Endothelial cell of umbilical vein (primary cell): ENCODE data around the gene DCPS. TPM values are rescaled to one million over a fixed set of nuclear protein-coding genes. Genes with fewer than 3 reads are reported as not detected.

Source experiments
- BruUV-seq: library from RNA; stranded (reverse); fragments of 400-500 nt; replicated peaks from 2 replicates; lab custom pipeline; 2021; lab: Mats Ljungman, UMichigan
- CTCF ChIA-PET: fragments of 300-600, 350-600 bp; sonication (Branson Sonifier 250); formaldehyde crosslinking; loops from one replicate; lab custom pipeline; 2021; ENCODE audit warnings: antibody characterized with exemption, inconsistent platforms; lab: Charles Lee
- POLR2A ChIA-PET: fragments of 300-600, 350-600 bp; sonication (Branson Sonifier 250); formaldehyde crosslinking; loops from one replicate; lab custom pipeline; 2021; ENCODE audit warnings: antibody characterized with exemption, inconsistent platforms; lab: Charles Lee
- DNase-seq: peaks from one replicate; pipeline ENCODE4 v3.0.0-alpha.2; 2011; ENCODE audit warnings: low read depth, low spot score
- FAIRE-seq: peaks from 2 replicates; lab custom pipeline; 2011; peaks lifted over from hg19 to GRCh38; lab: Jason Lieb, UNC
- H2AFZ ChIP-seq: 2 replicates; pipeline ENCODE4 v1.6.0; 2012; ENCODE audit warnings: low read depth, low read length, control low read depth, inconsistent platforms
- H3K27ac ChIP-seq: 2 replicates; pipeline ENCODE4 v1.5.1; 2011; ENCODE audit warnings: low read depth, mild to moderate bottlenecking, control low read depth, low read length, moderate library complexity; ENCODE audit not compliant: insufficient read depth
- H3K27me3 ChIP-seq, 2 experiments: 2 replicates each; pipeline versions ENCODE4 v1.6.0 to v1.6.1; 2011; ENCODE audit warnings: low read length in 2 of 2, mixed read lengths in 1 of 2; ENCODE audit not compliant: control insufficient read depth in 2 of 2, insufficient read depth in 2 of 2
- H3K36me3 ChIP-seq, 2 experiments: 2 replicates in 1 of 2; 3 replicates in 1 of 2; pipeline ENCODE4 v1.5.1; 2011; ENCODE audit warnings: low read length in 2 of 2, mild to moderate bottlenecking in 1 of 2, moderate library complexity in 1 of 2; ENCODE audit not compliant: control insufficient read depth in 2 of 2, insufficient read depth in 2 of 2; ENCODE audit errors: extremely low read depth in 1 of 2
- H3K4me1 ChIP-seq: 3 replicates; pipeline ENCODE4 v1.5.1; 2011; ENCODE audit warnings: mild to moderate bottlenecking, low read length; ENCODE audit not compliant: control insufficient read depth, insufficient read depth; ENCODE audit errors: extremely low read depth
- H3K4me2 ChIP-seq: 2 replicates; pipeline ENCODE4 v1.6.1; 2011; ENCODE audit warnings: low read length, control low read depth, mixed read lengths; ENCODE audit not compliant: insufficient read depth
- H3K4me3 ChIP-seq, 3 experiments: fragments of 200-600 bp in 1 of 3; sonication (generic), shearing (Covaris generic) in 1 of 3; replicated peaks in 1 of 3; 2 replicates each; pipeline ENCODE4 v1.5.1; 2011 to 2016; ENCODE audit warnings: control low read depth in 3 of 3, low read length in 3 of 3, mild to moderate bottlenecking in 2 of 3, inconsistent platforms in 1 of 3, low read depth in 1 of 3, moderate library complexity in 1 of 3; ENCODE audit not compliant: insufficient read depth in 1 of 3
- H3K79me2 ChIP-seq: 2 replicates; pipeline ENCODE4 v1.6.0; 2012; ENCODE audit warnings: low read length, inconsistent platforms; ENCODE audit not compliant: control insufficient read depth, insufficient read depth
- H3K9ac ChIP-seq: replicated peaks from 2 replicates; pipeline ENCODE3; 2011; ENCODE audit warnings: low read length, control low read depth; ENCODE audit not compliant: insufficient read depth; ENCODE audit errors: extremely low read depth
- H3K9me1 ChIP-seq: replicated peaks from 3 replicates; pipeline ENCODE4 v1.6.0; 2011; ENCODE audit warnings: mild to moderate bottlenecking, low read length; ENCODE audit not compliant: control insufficient read depth, insufficient read depth; ENCODE audit errors: extremely low read depth
- H3K9me3 ChIP-seq: replicated peaks from 2 replicates; pipeline ENCODE4 v1.5.1; 2012; ENCODE audit warnings: low read length, inconsistent platforms; ENCODE audit not compliant: control insufficient read depth, insufficient read depth
- H4K20me1 ChIP-seq: replicated peaks from 2 replicates; pipeline ENCODE3; 2011; ENCODE audit warnings: mild to moderate bottlenecking, low read length; ENCODE audit not compliant: control insufficient read depth, insufficient read depth; ENCODE audit errors: extremely low read depth
- CTCF ChIP-seq, 2 donors: IDR thresholded peaks; 1 replicate in 1 of 2; 2 replicates in 1 of 2; pipeline ENCODE4 v1.5.1; 2011; ENCODE audit warnings: low read length in 2 of 2, mild to moderate bottlenecking in 2 of 2, moderate library complexity in 2 of 2, control low read depth in 1 of 2, inconsistent platforms in 1 of 2, low read depth in 1 of 2; ENCODE audit not compliant: insufficient read depth in 1 of 2; ENCODE audit errors: extremely low read depth in 1 of 2
- EZH2 ChIP-seq: IDR thresholded peaks from 2 replicates; pipeline ENCODE4 v1.6.1; 2012; ENCODE audit warnings: borderline replicate concordance, low read depth, mild to moderate bottlenecking, moderate library complexity, low read length, inconsistent platforms; ENCODE audit not compliant: severe bottlenecking
- FOS ChIP-seq: IDR thresholded peaks from 2 replicates; pipeline ENCODE4 v1.6.1; 2011; ENCODE audit warnings: mild to moderate bottlenecking, low read length, moderate library complexity, borderline replicate concordance; ENCODE audit not compliant: insufficient read depth
- GATA2 ChIP-seq: IDR thresholded peaks from 2 replicates; pipeline ENCODE4 v1.7.0; 2011; ENCODE audit warnings: low read depth, mild to moderate bottlenecking, moderate library complexity, mixed read lengths, low read length; ENCODE audit not compliant: insufficient read length, insufficient read depth
- JUN ChIP-seq: IDR thresholded peaks from 2 replicates; pipeline ENCODE4 v1.6.1; 2011; ENCODE audit warnings: borderline replicate concordance, low read depth; ENCODE audit not compliant: insufficient read length, insufficient read depth
- MAX ChIP-seq: IDR thresholded peaks from 2 replicates; pipeline ENCODE4 v1.6.1; 2011; ENCODE audit not compliant: insufficient read depth, insufficient read length
- MYC ChIP-seq: IDR thresholded peaks from one replicate; pipeline ENCODE4 v1.6.1; 2011; ENCODE audit warnings: mild to moderate bottlenecking, low read depth, low read length
- POLR2A ChIP-seq: IDR thresholded peaks from 2 replicates; pipeline ENCODE4 v1.6.1; 2012; ENCODE audit warnings: low read depth, mild to moderate bottlenecking, control low read depth, low read length
- POLR2AphosphoS5 ChIP-seq: IDR thresholded peaks from 2 replicates; pipeline ENCODE4 v1.6.1; 2012; ENCODE audit warnings: low read depth, mild to moderate bottlenecking, control low read depth, low read length, moderate library complexity; ENCODE audit not compliant: insufficient read depth
- dilution Hi-C: fragments of 300-500 bp; cut with MboI; formaldehyde crosslinking; loops from one replicate; pipeline ENCODE4 v1.15.0; 2019; ENCODE audit warnings: low sequenced_read_pairs; ENCODE audit not compliant: extremely low pct_ligation_motif_present
- intact Hi-C: fragments of 100-400 bp; cut with micrococcal nuclease; formaldehyde crosslinking; loops from one replicate; pipeline ENCODE4 v1.10.0; 2022
- polyA plus RNA-seq, 4 experiments: library from polyadenylated mRNA; depleted of rRNA in 3 of 4; stranded (reverse) in 3 of 4; unstranded in 1 of 4; fragments of >200 nt; gene quantifications; 2 replicates each; pipeline versions ENCODE4 v1.2.1 to v1.2.3, GENCODE V29; 2011 to 2012; ENCODE audit warnings: missing spikeins in 1 of 4
- total RNA-seq: library from RNA; stranded (reverse); gene quantifications from 2 replicates; pipeline ENCODE4 v1.2.3, GENCODE V29; 2021

Gene DCPS
- total and polyA plus RNA-seq, 2 donors (not counting 3 experiments of a cell fraction or from before 2014, with no cell fraction given) = 19.6 to 36.0 TPM

GRCh38 chr11:126279191-126279590, 24.7 kb upstream of the DCPS start:
- Histone ChIP-seq H3K4me2 (no peak overlapping the region), H4K20me1 (no peaks in the 10 kb centered on the region), H3K36me3 (peaks cover 0 to 13% of the 10 kb centered on the region in 2 experiments), H3K9me3 (no peaks in the 10 kb centered on the region), H3K9me1 (no peaks in the 10 kb centered on the region), H3K27ac (no peak overlapping the region), H2AFZ (no peak overlapping the region), H3K4me3 (no peak overlapping the region), H3K4me1 (peaks cover 10% of the 10 kb centered on the region), H3K27me3 (no peaks in the 10 kb centered on the region), H3K9ac (no peak overlapping the region), H3K79me2 (no peaks in the 10 kb centered on the region)
- FAIRE-seq = no peak
- CTCF ChIA-PET = no interaction called here
- POLR2A ChIA-PET = no interaction called here
- DNase-seq = no peak
- no peak for TF ChIP-seq CTCF (IDR thresholded peaks at IDR 0.05; ENCODE audit: extremely low read depth in 1 of 2, insufficient read depth in 1 of 2, low read depth in 1 of 2, low read length in 2 of 2)
- TF ChIP-seq POLR2A = no peak
- TF ChIP-seq JUN = no peak
- no peak for TF ChIP-seq MYC
- TF ChIP-seq FOS = no peak
- TF ChIP-seq MAX = no peak
- no peak for TF ChIP-seq GATA2
- TF ChIP-seq EZH2 = no peak
- TF ChIP-seq POLR2AphosphoS5 = no peak
- dilution Hi-C loops = no loop called here
- intact Hi-C loops = no loop called here
- BruUV-seq = no TSS peak
